ENCODE data around the gene NFATC1.
"Not testable (repeated sequence)": the region's sequence is repeated elsewhere in the genome, so short reads cannot be mapped to it uniquely, and the experiment has no call there.

Gene NFATC1

DNA sequence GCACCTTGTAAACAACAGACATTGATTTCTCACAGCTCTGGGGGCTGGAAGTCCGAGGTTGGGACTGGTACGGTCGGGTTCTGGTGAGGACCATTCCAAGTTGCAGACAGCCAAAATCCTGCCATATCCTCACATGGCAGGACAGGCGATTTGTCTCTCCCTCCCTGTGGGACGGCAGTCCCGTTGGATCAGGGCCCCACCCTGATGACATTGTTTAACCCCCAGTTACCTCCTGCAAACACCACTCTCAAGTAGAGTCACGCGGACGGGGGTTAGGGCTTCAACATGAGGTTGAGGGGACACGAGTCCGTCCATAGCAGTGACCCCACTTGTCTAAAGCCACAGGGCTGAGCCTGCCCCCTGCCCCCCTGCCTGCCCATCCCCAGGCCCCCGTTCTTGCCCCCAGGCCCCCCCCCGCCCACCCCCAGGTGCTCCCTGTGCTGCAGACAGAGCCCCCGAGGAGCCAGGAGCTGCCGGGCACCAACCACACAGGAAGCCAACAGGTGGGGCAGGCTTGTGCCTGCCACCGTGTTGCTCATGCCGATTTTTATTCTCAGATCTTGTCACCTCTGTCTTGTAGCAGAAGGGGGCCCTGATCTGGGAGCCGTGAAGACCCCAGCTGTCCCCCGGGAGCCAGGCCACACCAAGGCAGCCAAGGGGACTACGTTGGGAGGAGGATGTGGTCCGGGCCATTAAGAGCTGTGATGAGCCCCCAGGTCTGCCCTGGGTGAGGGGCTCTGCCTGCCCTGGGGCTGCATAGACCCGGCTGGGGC, 82.2 kb downstream of the NFATC1 start:
- no peak for DNase-seq (ENCODE audit: low spot score)

- no peak for DNase-seq (ENCODE audit: low spot score)
These were observed 82.9 kb downstream of the NFATC1 start for GRCh38 chr18:79478484-79479115.

DNA sequence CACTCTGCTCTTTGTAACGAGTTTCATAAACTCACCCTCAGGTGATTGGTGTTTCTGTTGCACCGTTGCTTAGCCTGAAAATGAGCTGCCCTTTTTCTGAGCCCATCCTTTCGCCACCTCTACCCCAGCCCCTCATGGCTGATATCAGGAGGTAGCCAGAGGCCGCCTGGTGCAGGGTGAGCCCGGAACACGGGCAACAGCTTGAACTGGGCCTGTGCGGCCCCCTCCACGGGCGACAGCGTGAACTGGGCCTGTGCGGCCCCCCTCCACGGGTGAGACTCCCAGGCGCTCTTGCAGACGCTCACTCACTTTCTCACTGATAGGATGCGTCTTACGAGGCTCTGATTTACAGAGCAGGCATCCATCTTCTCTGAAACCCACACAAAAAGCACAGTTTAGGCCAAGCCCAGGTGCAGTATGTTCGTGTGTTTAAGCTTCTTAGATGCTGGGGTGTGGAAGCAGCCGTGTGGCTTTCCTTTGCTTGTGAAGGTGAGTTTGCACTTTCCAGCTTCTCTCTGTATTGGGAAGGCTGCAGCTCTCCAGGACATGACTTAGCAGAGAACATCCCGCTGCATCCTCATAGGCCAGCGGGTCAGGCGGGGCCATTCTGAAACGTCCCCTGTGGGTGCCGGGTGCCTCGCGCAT, 83.5 kb downstream of the NFATC1 start:
- DNase-seq (ENCODE audit: low spot score) = no peak

DNA sequence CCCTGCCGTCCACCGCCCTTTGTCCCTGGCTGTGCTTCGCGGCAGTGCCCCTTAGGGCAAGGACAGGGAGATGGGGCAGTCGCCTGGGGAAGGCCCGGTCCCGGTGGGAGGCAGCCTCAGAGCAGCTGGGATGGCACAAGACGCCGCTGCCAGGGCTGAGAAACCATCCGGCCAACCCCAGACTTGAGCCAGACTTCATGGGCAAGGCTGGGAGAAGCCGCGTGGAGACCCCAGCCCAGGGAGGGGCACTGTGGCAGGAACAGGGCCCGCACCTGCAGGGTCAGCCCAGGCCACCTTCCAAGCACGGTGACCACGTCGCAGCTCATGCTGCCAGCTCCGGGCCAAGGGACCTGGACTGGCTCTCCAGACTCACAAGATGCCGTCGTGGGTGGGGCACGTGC, 84.0 kb downstream of the NFATC1 start:
- no peak for DNase-seq (ENCODE audit: low spot score)

DNA sequence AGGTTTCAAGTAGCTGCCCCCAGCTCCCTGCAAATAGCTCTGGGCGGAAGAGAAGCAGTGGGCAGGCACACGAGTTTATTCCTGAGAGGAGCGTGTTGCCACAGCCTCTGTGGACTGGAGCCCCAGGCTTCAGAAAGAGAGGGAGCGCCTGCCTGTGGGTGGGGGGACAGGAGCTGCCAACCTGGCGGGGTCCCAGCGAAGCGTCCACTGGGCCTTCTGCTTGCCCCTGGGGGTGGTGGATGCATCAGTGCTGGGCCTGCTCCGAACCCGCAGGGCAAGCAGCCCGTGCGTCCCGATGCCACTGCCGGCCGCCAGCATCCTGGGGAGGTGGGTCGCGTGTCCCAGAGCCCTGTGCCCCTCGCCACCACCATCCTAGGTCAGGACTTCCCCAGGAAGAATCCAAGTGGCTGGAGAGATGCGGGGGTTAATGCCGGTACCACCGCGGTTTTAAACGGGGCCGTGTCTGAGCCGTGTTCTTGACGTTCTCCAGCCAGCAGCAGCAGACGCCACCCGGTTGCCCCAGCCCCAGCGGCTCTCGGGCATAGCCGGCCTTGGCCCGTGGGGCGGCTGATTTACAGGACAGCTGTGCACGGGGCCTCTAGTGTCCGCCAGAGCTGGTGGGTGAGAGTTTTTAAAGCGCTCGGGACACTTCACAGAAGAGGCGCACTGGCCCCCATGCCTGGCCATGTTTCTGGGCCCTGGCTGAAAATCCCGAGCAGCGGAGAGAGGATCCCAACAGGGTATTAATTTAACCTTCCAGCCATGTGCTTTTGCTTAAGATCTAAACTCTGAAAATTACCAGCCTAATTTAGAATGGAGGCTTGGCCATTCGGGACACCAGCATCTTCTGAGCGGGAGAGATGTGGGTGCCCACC, 84.7 kb downstream of the NFATC1 start:
- no peak for DNase-seq (ENCODE audit: low spot score)

DNA sequence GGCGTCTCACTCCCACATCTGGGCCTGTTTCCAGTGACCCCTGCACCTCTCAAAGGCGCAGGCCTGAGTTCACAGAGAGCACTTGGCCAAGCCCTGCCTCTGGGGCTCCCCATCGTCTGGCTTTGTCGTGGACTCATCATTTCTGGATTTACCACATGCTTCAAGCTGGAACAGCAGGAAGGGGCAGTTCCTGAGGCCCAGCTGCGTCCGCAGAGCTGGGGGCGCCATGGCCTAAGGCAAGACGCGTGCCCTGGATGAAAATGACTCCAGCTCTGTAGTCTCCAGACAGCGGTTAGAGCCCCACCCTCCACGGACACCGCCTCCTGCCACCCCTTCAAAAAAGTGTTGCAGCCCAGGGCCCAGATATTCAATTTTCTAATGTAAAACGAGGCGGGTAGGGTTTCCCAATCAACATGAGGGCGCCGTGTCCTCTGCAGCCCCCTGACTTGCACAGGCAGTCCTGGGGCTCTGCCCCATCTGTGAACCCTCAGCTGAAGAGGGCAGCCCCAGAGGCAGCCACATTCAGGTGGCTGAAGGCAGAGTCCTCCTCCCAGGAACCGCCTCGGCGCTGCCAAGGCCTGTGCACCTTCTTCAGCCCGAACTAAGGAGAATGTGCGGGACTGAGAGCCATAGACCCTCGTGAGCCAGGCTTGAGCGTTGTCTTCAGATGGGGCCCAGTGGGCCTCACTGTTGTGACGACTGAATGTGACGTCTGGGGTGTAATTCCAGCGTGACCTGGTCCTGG, 85.5 kb downstream of the NFATC1 start:
- no peak for DNase-seq (ENCODE audit: low spot score)

DNA sequence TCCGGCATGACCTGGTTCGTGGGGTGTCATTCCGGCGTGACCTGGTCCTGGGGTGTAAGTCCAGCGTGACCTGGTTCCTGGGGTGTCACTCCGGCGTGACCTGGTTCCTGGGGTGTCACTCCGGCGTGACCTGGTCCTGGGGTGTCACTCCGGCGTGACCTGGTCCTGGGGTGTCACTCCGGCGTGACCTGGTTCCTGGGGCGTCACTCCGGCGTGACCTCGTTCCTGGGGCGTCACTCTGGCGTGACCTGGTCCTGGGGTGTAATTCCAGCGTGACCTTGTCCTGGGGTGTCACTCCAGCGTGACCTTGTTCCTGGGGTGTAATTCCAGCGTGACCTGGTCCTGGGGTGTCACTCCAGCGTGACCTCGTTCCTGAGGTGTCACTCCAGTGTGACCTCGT, 87.7 kb downstream of the NFATC1 start:
- not testable (repeated sequence) for DNase-seq (ENCODE audit: low spot score)

DNA sequence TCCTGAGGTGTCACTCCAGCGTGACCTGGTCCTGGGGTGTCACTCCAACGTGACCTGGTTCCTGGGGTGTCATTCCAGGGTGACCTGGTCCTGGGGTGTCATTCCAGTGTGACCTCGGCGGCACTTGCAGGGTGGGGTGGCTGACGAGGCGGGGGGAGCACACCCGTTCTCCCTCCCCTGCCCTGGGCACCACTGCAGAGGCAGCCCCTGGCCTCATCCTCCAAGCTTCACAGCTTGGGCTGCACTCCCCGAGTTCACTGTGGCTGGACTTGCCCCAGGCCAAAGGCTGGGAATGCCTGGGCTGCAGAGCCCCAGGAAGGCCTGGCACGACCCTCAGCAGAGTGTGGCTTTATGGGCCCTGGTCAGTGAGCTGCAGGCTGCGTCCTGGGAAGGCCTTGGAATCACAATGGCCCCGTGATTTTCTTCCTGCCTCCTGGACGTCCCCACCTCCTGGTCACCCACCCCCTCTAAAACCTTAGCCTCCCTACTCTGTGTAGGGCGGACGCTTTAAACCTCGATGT, 88.3 kb downstream of the NFATC1 start:
- no peak for DNase-seq (ENCODE audit: low spot score)

DNA sequence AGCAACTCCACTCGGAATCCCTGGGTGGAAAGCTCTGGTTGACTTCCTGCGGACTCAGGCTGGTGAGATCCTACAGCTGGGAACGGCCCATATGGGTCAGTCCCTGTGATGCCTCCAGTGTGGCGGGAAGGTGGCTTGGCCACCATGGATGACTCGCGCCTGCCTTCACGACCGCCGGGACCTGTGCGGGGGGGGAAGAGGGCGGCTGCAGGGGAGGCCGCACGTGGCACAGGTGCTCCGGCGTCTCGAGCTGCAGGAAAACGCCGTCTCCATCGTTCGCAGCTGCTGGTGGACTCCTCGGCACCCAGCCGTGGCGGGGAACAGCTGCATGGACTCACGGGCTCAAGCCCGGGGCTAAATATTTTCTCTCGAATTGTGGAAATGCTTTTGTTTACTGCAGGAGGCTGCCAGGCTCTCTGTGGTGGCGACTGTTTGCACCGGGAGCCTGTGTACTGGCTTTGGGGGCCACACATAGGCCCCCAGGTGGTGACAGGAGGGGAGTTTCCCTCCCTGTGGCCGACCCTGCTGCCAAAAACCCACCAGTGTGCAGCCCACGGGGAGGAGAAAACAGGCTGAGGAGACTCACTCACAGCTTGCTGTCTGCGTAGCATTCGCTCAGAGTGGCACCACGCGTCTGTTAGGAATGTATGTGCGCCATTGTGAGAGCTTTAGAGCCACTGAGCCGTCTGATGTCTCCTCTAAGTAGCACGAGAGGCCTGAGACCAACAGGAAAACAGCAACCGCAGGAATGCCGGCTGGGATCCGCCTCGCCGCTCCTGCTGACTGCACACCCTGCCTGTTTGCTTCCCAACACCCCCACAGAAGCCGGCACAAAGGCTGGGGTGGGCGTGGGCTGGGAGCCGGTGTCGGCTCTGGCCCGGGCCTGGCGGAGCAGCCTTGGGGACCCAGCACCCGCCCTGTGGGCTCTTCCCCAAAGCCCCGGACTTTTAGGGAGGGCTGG, 89.2 kb downstream of the NFATC1 start:
- DNase-seq (ENCODE audit: low spot score) = no peak

DNA sequence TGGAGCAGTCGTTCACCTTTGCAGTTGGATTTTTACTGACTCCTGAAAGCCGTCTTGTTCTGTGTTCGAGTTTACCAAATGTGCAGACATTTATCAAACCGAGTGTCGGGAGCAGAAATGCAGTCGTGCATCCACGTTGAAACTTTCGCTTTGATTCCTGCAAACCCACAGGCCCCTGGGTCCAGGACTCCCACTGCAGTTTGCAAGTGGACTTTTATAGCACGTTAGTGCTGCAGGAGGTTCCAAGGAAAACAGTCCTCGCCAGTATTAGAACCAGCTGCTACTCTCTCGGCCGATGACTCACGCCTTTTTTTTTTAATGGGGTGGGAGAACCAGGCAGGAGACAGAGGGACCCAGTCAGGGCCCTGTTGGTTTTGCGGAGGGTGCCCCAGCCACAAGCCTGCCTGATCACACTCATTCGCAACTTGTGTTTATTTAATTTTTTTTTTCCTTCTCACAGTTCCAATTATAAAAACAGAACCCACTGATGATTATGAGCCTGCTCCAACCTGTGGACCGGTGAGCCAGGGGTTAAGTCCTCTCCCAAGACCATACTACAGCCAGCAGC, 90.1 kb downstream of the NFATC1 start:
- no peak for DNase-seq (ENCODE audit: low spot score)

DNA sequence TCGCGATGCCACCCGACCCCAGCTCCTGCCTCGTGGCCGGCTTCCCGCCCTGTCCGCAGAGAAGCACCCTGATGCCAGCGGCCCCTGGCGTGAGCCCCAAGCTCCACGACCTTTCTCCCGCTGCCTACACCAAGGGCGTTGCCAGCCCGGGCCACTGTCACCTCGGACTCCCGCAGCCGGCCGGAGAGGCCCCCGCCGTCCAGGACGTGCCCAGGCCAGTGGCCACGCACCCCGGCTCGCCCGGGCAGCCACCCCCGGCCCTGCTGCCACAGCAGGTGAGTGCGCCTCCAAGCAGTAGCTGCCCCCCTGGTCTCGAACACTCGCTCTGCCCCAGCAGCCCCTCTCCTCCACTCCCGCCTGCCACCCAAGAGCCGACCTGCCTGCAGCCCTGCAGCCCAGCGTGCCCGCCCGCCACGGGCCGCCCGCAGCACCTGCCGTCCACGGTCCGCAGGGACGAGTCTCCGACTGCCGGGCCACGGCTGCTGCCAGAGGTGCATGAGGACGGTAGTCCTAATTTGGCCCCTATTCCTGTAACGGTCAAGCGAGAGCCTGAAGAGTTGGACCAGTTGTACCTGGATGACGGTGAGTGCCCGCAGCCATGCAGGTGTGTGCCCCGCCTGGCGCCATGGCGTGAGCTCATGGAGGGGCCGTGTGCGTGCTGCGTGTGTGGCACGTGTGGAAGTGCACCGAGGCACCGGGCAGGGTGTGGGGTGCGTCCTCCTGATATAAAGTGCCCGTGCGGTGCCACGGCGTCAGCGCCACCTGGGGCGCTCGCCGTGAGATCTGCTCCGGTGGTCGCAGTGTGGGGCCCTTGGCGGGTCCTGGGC, 90.8 kb downstream of the NFATC1 start:
- DNase-seq (ENCODE audit: low spot score) = no peak

DNA sequence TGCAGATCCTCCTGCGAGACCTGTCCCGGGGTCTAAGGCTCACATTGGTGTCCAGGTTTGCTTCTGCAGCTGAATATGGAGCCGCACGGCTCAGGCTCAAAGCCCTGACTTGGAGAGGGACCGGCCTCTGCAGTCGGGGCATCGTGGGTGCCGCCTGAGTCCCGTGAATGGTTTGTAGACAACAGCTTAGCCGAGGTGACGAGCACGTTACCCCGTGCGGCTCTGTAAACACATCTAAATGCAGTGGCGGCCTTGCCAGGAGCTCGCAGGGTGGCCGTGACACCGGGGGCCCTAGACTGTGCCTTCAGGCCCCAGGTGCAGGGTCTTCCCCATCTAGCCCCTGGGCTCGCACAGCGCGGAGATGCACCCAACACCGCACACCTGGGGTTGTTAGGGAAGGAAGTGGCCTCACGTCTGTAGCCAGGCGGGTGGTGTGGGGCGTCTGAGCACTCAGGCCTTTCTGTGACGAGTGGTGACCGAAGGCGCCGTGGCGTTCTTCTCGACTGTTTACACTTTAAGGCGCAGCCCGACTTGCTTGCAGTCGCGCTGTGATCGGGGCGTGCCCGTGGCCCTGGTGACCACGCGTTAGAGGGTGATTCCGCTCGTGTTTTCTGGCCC, 91.6 kb downstream of the NFATC1 start:
- DNase-seq (ENCODE audit: low spot score) = no peak

GRCh38 chr18:79487801-79488201, 92.1 kb downstream of the NFATC1 start:
- no peak for DNase-seq (ENCODE audit: low spot score)

- no peak for DNase-seq (ENCODE audit: low spot score)
These were observed 92.8 kb downstream of the NFATC1 start for GRCh38 chr18:79488311-79489050.

- DNase-seq (ENCODE audit: low spot score) = no peak
These were observed 93.5 kb downstream of the NFATC1 start for GRCh38 chr18:79489051-79489898.

DNA sequence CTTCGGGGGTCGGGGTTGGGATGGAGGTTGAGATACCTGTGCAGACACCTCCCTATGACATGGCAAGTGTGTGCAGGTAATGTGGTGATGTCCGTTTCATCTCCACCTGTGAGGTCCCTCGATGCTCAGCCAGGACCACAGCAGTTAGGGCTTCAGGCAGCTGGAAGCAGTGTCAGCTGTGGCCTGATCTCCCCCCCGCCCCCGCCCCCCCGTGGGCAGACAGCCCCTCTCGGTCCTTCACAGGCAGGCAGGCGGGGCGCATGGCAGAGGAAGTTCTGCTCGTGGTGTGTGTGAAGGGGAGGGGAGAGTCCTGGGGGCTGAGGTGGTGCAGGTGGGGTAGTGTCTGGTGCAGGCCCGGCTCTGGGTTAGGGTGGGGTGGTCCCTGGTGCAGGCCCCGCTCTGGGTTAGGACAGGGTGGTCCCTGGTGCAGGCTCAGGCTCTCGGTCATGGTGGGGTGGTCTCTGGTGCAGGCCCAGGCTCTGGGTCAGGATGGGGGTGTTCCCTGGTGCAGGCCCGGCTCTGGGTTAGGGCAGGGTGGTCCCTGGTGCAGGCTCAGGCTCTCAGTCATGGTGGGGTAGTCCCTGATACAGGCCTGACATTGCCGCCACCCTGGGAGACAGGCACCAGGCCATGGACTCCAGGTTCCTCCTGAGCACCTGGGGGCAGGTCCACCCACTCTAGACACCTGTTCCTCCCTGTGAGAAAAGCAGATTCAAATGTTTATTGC, 94.3 kb downstream of the NFATC1 start:
- DNase-seq (ENCODE audit: low spot score) = no peak

Data from cerebellar cortex (tissue), 1 donor.